ENCODE results near the gene MYO1A.
"Not testable (repeated sequence)": the region's sequence is repeated elsewhere in the genome, so short reads cannot be mapped to it uniquely, and the experiment has no call there.

Gene MYO1A

GRCh38 chr12:56993346-56993745, 56.6 kb downstream of the MYO1A start:
- no peak for DNase-seq

GRCh38 chr12:56991319-56992246, 58.3 kb downstream of the MYO1A start:
- no peak for DNase-seq

DNA sequence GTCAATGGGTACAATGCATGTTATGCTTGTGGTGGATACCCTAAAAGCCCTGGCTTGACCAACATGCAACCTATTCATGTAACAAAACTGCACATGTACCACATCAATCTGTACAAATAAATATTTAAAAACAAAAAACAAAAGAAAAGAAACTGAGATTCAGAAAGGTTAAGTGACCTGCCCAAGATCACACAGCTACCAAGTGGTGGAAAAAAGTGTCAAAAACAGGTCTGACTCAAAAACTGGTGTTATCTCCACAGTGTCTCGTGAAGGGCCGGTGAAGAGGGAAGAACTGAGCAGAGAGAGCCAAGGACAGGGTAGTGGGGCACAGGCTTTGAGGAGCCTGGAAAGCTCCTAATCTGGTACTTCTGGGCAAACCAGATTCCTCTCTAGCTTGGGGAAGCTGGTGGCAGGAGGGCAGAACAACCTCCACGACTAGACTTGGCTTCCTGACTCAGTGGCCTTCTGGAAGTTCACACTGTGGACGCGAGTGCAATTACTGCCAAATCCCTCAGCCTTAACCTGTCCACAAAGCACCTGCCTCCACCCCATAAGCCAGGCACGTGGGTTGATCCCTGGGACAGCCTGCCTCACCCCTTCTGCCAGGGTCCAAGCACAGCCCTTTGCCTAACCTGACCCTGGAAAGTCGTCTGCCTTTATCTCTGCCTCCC, 59.1 kb downstream of the MYO1A start:
- no peak for DNase-seq

GRCh38 chr12:56989861-56990610, 59.9 kb downstream of the MYO1A start:
- peak; percentile 52 for DNase-seq

DNA sequence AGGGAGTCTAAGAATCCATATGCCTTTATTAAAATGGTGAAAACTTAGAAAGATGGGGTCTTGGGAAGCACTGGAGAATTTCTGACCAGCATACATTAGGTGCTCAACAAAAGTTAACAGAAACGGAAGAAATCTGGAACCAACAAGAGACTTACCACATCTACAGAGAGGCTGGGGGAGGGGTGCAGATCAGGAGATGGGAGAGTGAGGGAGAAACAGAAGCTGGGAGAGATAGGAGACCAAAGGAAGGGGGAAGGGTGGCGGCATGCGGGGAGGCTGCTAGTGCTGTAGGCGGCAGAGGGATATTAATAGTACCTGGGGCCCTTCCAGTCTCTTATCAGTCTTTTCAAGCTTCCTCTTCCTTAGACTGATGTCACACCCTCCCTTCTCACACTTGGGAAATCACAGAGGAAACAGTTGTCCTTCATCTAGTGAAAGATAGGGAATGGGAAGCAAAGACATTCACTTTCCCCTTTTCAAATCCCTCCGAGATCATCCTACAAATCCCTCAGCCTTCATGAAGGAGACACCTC, 61.7 kb downstream of the MYO1A start:
- no peak for DNase-seq

DNA sequence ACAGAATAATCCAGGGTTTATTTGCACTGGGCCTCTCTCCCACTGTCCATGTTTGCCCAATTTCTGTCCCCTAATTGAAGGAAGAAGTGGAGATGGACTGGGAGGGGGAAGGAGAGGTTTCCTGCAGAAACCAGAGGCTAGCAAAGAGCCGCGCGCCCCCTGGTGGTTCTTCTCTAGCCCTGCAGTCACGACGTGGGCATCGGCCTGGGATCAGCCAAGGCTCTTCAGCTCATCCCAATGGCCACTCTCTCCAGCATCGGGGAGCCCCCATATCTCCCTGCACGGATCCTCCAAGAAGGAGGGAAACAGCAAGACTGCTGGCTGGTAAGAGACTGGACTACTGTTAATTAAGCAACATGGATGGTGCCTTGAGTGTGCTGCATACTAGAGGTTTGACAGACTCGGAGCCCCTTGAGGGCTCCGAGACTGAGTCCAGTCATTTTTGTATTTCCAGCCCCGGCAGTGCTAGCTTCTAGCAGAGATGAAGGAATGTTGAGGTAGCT, 62.3 kb downstream of the MYO1A start:
- DNase-seq, result peak; percentile 77

- DNase-seq, result no peak
These were observed 62.9 kb downstream of the MYO1A start for GRCh38 chr12:56987011-56987410.

GRCh38 chr12:56985714-56986113, 64.2 kb downstream of the MYO1A start:
- DNase-seq, result not testable (repeated sequence)

DNA sequence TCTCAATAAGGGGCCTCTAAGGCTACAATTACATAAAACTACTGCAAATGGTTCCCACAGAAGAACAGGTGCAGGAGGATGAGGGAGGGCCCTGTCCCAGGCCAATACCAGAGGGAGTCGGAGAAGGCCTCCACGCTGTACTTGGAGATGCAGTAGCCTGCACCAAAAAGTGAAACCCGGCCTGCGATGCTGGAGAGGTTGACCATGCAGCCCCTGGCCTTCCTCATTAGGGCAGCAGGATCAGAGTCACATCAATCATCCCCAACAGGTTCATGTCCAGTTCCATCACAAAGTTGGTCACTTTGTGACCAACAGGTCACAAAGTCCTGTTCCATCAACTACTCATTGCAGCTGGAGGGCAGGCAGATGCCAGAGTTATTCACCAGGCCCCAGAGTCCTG, 66.5 kb downstream of the MYO1A start:
- no peak for DNase-seq

DNA sequence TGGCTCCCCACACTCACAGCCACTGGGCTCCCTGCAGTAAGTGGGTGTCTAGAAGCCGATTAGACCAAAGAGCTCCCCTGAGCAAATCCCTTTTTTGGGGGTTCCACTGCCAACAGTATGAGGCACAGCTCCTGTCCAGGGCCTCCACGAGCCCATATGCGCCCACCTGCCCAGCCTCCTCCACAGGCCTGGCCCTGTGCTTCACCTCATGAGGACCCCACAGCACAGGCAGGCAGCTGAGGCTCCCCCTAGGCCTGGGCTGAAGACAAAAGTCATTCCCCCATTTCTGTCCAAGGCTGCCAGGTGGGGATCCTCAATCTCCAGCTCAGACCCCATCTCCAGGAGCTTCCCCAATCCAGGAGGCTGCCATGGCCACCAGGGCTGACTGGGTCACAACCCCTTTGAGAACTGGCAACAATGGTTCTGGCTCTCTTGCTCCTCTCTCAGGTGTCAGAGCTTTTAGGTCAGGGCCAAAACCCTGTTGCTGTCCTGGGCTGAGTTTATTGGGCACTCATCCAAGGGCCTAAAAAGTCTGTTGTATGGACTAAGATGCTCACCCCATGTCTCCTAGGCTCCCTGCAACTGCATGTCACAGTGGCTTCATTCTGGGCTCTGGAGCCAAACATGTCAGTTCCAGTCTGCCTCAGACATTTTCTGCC, 67.2 kb downstream of the MYO1A start:
- not testable (repeated sequence) for DNase-seq

- DNase-seq, result no peak
These were observed 68.9 kb downstream of the MYO1A start for GRCh38 chr12:56980941-56981530.

DNA sequence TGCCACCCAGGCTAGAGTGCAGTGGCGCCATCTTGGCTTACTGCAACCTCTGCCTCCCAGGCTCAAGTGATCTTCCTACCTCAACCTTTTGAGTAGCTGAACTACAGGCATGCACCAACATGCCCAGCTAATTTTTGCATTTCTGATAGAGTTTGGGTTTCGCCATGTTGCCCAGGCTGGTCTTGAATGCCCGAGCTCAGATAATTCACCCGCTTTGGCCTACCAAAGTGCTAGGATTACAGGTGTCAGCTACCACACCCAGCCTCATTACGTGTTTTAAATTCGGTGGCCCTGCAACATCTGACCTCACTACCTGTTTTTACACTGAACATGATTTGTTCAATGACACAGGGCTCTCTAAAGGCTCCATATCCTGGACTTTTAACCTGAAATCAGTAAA, 69.7 kb downstream of the MYO1A start:
- DNase-seq, result no peak

DNA sequence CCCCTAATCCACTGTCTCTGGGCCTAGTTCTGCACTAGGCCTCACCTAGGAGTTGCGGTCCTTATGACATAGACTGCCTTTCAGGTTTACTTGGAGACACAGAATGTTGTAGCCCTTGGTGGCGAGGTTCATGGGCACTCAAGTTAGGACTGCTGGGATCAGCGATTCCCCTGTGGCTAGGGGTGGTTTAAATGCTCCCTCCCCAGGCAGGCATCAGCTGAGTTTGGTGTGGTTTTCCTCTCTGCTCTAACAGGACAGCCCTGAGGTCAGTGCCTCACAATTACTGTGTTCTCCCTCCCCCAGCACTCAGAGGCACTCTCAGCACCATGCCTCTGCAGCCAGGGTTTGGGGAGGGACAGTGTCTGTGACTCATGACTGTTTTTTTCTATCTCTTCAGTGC, 70.3 kb downstream of the MYO1A start:
- DNase-seq, result no peak
